ENCODE data around the gene PAEP. TPM values are rescaled to one million over a fixed set of nuclear protein-coding genes. Genes with fewer than 3 reads are reported as not detected.
"Not testable (repeated sequence)": the region's sequence is repeated elsewhere in the genome, so short reads cannot be mapped to it uniquely, and the experiment has no call there.

Gene PAEP
- total RNA-seq, 1 donor from 2014 or later, result 0.39 TPM

DNA sequence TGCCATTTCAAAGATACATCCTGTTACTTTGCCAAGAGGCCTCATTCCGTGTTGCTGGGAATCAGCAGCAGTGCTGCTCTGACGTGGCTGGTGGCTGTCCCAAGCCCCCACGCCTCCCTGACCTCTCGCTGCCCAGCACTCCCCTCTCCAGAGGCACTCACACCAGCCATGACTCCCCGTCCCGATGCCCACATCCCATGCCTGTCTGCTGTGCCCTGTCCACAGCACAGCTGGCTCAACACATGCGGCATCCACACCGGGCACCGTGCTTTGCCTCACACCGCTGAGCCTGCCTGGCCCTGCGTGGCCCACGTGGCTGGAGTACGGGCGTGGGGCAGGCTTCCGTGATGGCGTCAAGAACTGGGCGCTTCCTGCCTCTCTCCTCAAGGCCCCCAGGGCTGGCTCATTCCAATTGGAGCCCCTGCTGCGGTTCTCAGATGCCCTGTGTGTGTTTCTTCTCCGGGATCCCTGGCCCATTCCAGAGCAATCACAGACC lies 48.2 kb upstream of the PAEP start:
- Histone ChIP-seq H4K20me1 (ENCODE audit: insufficient read depth, low read length) (no peaks in the 10 kb centered on the region), H3K4me2 (ENCODE audit: low read length) (no peak overlapping the region), H3K4me1 (ENCODE audit: insufficient read depth, low read length) (no peaks in the 10 kb centered on the region), H3K9me3 (ENCODE audit: insufficient read depth, low read depth, low read length) (no peaks in the 10 kb centered on the region), H3K27me3 (ENCODE audit: insufficient read depth, low read length) (no peaks in the 10 kb centered on the region), H3K9ac (ENCODE audit: low read length) (no peak overlapping the region), H3K36me3 (ENCODE audit: insufficient read depth, low read length) (no peaks in the 10 kb centered on the region), H2AFZ (ENCODE audit: low read depth, low read length) (no peak overlapping the region), H3K27ac (ENCODE audit: low read depth, low read length) (no peak overlapping the region), H3K79me2 (ENCODE audit: insufficient read depth, low read length) (no peaks in the 10 kb centered on the region), H3K4me3 (ENCODE audit: insufficient read depth, low read depth, low read length) (no peak overlapping the region)
- H3K4me3 Mint-ChIP-seq (ENCODE audit: unreplicated experiment), result no peak overlapping the region
- H3K4me1 Mint-ChIP-seq (ENCODE audit: low read depth, unreplicated experiment), result no peaks in the 10 kb centered on the region
- no peak overlapping the region for H3K27ac Mint-ChIP-seq (ENCODE audit: unreplicated experiment)
- TF ChIP-seq, protein P1, sequence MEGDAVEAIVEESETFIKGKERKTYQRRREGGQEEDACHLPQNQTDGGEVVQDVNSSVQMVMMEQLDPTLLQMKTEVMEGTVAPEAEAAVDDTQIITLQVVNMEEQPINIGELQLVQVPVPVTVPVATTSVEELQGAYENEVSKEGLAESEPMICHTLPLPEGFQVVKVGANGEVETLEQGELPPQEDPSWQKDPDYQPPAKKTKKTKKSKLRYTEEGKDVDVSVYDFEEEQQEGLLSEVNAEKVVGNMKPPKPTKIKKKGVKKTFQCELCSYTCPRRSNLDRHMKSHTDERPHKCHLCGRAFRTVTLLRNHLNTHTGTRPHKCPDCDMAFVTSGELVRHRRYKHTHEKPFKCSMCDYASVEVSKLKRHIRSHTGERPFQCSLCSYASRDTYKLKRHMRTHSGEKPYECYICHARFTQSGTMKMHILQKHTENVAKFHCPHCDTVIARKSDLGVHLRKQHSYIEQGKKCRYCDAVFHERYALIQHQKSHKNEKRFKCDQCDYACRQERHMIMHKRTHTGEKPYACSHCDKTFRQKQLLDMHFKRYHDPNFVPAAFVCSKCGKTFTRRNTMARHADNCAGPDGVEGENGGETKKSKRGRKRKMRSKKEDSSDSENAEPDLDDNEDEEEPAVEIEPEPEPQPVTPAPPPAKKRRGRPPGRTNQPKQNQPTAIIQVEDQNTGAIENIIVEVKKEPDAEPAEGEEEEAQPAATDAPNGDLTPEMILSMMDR (IDR thresholded peaks at IDR 0.05; ENCODE audit: insufficient read depth, low read depth, low read length), result no peak
- TF ChIP-seq EZH2 (IDR thresholded peaks at IDR 0.05; ENCODE audit: insufficient read depth, low read length), result no peak
- H3K27me3 Mint-ChIP-seq (ENCODE audit: low read depth, unreplicated experiment), result peaks cover 1% of the 10 kb centered on the region
- DNase-seq (ENCODE audit: low read depth), result no peak
- peaks cover 2% of the 10 kb centered on the region for H3K36me3 Mint-ChIP-seq (ENCODE audit: low read depth, unreplicated experiment)
- FAIRE-seq, result no peak
- H3K9me3 Mint-ChIP-seq (ENCODE audit: unreplicated experiment), result peaks cover 7% of the 10 kb centered on the region

DNA sequence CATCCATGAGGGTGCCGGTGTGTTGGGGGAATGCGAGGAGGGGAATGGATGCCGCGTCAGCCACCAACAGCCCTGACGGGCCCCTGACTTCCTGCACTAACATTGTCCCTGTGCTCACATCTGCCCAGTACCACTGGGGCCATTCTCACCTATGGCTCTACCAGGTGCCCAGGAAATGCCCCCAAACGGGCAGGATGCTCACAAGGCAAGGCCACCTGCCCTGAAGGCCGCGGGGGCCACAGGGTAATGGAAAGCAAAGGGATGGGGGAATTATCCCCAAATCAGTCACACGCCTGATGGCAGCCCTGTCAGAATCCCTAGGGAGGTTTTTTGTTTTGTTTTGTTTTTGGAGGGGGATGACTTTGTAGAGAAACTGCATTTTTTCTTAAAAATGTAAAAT lies 47.6 kb upstream of the PAEP start:
- H3K9me3 Mint-ChIP-seq (ENCODE audit: unreplicated experiment); H3K27ac Mint-ChIP-seq (ENCODE audit: unreplicated experiment); H4K20me1 ChIP-seq (ENCODE audit: insufficient read depth, low read length); DNase-seq (ENCODE audit: low read depth); H3K36me3 Mint-ChIP-seq (ENCODE audit: low read depth, unreplicated experiment); H3K4me1 Mint-ChIP-seq (ENCODE audit: low read depth, unreplicated experiment); H3K4me1 ChIP-seq (ENCODE audit: insufficient read depth, low read length); H3K79me2 ChIP-seq (ENCODE audit: insufficient read depth, low read length); H3K27me3 ChIP-seq (ENCODE audit: insufficient read depth, low read length); H3K4me2 ChIP-seq (ENCODE audit: low read length); H3K36me3 ChIP-seq (ENCODE audit: insufficient read depth, low read length); H3K9ac ChIP-seq (ENCODE audit: low read length); H3K9me3 ChIP-seq (ENCODE audit: insufficient read depth, low read depth, low read length); H3K27me3 Mint-ChIP-seq (ENCODE audit: low read depth, unreplicated experiment); H3K27ac ChIP-seq (ENCODE audit: low read depth, low read length); H2AFZ ChIP-seq (ENCODE audit: low read depth, low read length); H3K4me3 Mint-ChIP-seq (ENCODE audit: unreplicated experiment); H3K4me3 ChIP-seq (ENCODE audit: insufficient read depth, low read depth, low read length); FAIRE-seq: not testable (repeated sequence)

DNA sequence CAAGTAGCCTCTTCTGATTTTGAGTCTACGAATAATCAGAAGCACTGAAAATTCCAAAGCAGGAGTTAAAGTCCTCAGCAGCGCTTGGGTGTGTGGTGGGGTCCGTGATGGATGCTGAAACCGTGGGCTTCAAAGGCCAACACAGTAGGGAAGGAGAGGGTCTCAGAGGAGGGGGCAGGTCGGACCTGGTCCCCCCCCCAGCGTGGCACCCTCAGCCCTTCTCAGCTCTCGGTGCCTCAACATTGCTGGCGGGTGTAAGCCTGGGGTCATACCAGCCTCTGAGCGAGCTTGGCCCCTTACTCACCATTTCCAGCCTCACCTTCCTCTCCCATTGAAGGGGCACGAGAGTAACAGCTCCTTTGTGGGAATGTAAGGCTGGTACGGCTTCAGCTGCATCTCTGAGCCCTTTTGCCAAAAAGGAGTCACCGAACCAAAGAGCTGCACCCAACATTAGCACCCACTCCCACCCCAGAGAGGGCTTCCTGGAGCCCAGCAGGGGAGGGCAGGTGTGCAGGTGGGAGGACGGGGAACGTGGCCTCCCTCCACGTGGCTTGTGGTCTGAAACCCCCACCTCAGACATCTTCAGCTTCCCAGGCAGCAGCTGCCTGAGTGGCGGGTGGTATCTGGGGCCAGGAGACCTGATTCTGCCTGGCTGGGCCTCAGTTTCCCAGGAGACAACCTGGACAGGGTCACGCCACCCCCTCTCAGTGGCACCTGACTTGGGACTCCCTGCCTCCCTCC lies 47.0 kb upstream of the PAEP start:
- Histone ChIP-seq H3K27me3 (ENCODE audit: insufficient read depth, low read length) (no peaks in the 10 kb centered on the region), H3K9me3 (ENCODE audit: insufficient read depth, low read depth, low read length) (no peaks in the 10 kb centered on the region), H3K36me3 (ENCODE audit: insufficient read depth, low read length) (no peaks in the 10 kb centered on the region), H2AFZ (ENCODE audit: low read depth, low read length) (no peak overlapping the region), H3K4me2 (ENCODE audit: low read length) (no peak overlapping the region), H3K79me2 (ENCODE audit: insufficient read depth, low read length) (no peaks in the 10 kb centered on the region), H3K27ac (ENCODE audit: low read depth, low read length) (no peak overlapping the region), H4K20me1 (ENCODE audit: insufficient read depth, low read length) (no peaks in the 10 kb centered on the region), H3K4me3 (ENCODE audit: insufficient read depth, low read depth, low read length) (no peak overlapping the region), H3K4me1 (ENCODE audit: insufficient read depth, low read length) (no peaks in the 10 kb centered on the region), H3K9ac (ENCODE audit: low read length) (no peak overlapping the region)
- DNase-seq (ENCODE audit: low read depth) (no peak), FAIRE-seq (no peak)
- peaks cover 1% of the 10 kb centered on the region for H3K9me3 Mint-ChIP-seq (ENCODE audit: unreplicated experiment)
- H3K27ac Mint-ChIP-seq (ENCODE audit: unreplicated experiment), result no peak overlapping the region
- no peaks in the 10 kb centered on the region for H3K4me1 Mint-ChIP-seq (ENCODE audit: low read depth, unreplicated experiment)
- TF ChIP-seq, protein P1 (IDR thresholded peaks at IDR 0.05; ENCODE audit: insufficient read depth, low read depth, low read length), result no peak
- TF ChIP-seq EZH2 (IDR thresholded peaks at IDR 0.05; ENCODE audit: insufficient read depth, low read length), result no peak
- no peak overlapping the region for H3K4me3 Mint-ChIP-seq (ENCODE audit: unreplicated experiment)
- H3K27me3 Mint-ChIP-seq (ENCODE audit: low read depth, unreplicated experiment), result peaks cover 1% of the 10 kb centered on the region
- H3K36me3 Mint-ChIP-seq (ENCODE audit: low read depth, unreplicated experiment), result no peaks in the 10 kb centered on the region

All from astrocyte (in vitro differentiated cells and primary cell).